Measurements from ENCODE around the gene CAPN2.
"Not testable (repeated sequence)": the region's sequence is repeated elsewhere in the genome, so short reads cannot be mapped to it uniquely, and the experiment has no call there.

The CAPN2 gene

DNA sequence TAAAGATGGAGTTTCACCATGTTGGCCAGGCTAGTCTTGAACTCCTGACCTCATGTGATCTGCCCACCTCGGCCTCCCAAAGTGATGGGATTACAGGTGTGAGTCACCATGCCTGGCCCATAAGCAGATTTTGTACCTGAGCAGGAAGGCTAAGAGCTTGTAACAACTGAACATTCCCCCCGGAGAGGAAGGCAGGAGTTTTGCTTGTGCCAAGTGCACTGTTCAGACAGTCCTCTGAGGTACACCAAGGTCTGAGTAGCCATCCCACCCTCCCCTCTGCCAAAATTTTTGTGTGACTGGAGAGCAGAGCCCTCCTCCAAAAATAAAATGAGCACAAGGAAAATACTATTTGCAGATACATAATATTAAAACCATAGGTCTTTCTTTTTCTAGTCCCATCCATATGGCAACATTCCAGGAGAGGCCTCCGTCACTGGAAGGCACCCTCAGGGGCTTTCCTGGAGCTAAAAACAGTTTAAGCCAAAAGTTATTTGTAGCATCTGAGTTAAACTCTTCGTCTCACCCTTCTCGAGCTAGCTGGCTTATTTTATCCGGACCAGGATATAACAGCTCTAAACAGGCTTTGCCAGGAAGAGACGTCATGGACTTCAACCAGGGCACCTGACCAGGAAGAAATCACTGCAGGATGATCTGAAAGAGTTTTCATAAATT is 27.2 kb downstream of the CAPN2 start:
- no peak for DNase-seq

DNA sequence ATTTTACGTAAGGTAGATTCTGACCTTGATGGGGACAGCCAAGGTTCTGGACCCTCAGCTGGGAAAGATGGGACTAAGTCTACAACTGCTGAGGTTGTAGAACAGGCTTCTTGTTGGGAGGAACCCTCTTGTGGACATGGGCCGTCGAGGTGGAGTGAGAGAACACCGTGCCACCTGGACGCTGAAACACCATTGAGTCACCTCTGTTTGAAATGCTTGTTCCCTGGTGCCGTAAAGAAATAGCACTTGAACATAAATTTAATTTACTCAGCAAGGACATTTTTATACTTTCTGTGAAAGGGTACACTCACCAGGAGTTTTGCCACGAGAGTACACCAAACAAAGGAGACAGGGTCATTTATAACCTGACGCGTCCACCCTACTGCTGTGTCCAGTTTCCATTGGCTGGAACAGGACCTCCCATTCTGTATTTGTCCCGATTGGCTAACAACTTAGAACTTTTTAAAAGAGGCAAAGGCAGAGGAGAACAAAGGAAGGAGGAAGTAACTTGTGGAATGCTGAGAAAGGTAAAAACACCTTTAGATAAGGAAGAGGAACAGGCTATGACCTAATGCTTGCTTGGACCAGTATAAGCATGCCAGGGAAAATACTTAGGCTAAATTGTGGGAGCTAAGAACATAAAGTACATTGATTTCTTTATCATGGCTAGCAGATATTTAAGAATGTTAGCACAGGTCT is 27.8 kb downstream of the CAPN2 start:
- DNase-seq: not testable (repeated sequence)

DNA sequence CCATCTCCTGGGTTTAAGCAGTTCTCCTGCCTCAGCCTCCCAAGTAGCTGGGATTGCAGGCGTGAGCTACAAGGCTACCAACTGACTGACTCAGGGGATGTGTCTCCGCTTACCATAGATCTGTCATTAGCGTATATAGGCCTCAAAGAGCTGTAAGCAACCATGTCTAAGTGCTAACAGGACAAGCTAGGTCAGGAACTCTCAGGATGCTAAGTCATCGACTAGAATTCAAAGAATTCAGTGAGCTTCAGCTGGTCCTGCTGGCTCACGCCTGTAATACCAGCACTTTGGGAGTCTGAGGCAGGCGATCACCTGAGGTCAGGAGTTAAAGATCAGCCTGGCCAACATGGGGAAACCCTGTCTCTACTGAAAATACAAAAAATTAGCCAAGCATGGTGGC is 29.5 kb downstream of the CAPN2 start:
- DNase-seq: no peak

DNA sequence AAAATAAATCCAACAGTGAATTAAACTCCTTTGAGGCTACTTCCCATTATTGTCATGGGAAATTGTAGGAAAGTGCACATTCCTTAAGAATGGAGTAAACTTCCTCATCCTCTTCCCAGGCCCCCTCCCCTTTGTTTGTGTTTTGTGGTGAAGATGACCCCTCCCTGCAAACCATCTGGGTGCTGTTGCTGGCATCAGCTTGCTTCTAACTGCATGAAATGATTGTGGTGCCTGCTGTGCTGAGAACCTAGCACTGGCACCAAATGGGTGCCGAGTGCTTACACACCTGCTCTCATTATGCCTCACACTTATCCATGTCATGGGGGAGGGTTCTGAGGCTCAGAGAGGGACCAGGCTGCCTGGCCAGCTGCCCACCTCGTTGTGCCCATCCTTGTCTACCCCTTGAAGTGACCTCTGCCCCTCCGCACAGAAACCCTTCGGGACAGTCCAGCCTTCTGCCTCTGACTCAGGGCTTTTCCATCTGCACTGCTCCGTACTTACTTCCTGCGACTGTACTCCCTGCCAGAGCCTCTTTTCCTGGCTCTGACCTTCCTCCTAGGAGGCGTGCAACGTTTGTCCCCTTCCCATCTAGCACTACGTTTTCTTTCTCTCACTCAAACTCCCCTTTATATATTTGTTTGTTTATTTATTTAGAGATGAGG is 30.6 kb downstream of the CAPN2 start:
- DNase-seq: peak; percentile 65

DNA sequence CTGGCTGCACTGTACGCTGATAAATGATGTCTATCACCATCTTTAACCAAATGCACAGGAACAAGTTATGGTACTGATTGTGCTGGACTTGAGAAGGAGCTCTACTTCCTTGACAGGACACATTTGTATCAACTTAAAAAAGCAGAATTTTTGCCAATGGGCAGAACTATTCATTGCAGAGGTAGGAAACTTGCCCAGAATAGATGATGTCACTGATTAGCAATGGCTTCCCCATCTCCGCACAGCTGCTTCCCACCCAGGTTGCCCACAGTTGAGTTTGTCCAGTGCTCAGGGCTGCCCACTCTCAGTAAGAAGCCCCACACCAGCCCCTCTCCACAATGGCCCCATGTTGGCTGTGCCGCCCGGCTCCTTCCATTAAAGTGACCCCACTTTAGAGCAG is 33.4 kb downstream of the CAPN2 start:
- DNase-seq: no peak

DNA sequence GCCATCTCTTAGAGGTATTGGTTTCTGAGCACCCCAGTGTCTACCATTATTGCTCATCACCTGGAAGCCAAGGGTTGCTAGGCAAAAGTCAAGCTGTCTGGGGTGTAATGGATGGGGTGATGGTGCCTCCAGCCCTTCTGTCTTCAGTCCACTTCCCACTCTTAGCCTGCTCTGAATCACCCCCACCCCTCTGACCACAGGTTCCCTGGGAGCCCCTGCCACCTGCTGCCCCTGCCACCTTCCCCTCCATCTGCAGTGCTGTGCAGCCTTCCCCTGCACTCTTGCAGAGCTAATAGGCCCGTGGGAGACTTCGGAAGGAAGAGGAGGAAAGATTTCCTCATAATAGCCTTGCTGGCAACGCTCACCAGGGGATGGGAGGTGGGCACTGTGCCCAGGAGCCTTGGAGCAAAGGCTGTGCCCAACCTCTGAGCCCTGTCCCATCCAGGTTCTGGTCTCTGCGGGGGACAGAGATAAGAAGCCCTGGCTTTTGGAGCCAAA is 35.5 kb downstream of the CAPN2 start:
- no peak for DNase-seq

DNA sequence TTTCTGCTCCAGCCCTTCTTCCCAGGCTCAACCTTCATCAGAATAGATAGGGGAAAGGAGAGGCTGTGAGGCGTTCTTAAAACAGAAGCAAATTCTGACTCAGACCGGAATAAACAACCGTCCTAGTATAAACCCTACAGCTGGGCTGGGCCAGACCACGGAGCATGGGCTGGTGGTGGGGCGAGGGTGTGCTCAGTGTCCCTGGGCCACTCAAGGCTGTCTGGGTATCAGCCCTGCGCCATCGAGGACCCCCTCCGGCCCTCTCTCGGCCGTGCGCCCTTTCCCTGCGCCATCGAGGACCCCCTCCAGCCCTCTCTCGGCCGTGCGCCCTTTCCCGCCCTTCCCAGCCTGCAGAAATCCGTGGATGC is 36.0 kb downstream of the CAPN2 start:
- DNase-seq: no peak

DNA sequence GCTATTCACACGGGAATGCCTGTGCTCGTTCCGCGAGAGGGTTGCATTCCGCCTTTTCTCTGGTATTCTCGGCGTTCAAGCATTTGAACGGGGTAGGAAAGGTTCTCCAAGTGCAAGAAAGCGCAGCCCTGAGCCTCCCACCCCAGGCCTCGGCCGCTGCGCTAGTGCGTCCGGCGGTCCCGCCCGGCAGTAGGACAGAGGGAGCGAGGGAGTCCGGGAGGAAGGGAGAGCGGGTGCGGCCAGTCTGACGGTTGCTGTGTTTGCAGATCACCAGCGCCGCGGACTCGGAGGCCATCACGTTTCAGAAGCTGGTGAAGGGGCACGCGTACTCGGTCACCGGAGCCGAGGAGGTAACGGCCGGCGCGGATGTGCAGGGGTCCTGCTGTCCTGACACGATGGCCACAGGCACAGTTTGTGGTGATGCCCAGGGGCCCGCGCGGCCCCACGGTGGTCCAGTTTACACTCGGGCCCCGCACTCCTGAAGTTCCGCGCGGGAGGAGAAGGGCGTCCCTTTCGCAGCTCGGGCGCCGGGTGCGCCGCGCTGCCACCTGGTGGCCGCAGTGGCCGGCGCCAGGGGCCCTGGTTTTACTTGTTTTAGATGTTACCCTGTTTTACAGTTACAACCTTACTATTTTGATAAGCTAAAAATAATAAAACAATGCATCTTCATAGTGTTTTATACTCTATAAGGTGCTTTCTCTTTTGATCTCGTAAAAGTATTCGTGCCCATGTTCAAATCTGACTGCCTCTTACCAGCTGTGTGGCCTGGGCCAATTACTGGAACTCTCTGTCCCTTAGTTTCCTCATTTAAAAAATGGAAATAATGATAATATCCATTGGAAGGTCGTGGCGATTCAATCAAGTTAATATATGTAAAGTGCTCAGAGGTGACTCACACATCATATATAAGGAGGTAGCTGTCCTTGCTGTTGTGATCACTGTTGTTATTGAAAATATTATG is 36.7 kb downstream of the CAPN2 start:
- peak; percentile 40 for DNase-seq

- DNase-seq: no peak
These were observed 38.6 kb downstream of the CAPN2 start for GRCh38 chr1:223750730-223751570.

- no peak for DNase-seq
These were observed 39.4 kb downstream of the CAPN2 start for GRCh38 chr1:223751696-223752095.

GRCh38 chr1:223752721-223753515 is 40.6 kb downstream of the CAPN2 start:
- DNase-seq: no peak

DNA sequence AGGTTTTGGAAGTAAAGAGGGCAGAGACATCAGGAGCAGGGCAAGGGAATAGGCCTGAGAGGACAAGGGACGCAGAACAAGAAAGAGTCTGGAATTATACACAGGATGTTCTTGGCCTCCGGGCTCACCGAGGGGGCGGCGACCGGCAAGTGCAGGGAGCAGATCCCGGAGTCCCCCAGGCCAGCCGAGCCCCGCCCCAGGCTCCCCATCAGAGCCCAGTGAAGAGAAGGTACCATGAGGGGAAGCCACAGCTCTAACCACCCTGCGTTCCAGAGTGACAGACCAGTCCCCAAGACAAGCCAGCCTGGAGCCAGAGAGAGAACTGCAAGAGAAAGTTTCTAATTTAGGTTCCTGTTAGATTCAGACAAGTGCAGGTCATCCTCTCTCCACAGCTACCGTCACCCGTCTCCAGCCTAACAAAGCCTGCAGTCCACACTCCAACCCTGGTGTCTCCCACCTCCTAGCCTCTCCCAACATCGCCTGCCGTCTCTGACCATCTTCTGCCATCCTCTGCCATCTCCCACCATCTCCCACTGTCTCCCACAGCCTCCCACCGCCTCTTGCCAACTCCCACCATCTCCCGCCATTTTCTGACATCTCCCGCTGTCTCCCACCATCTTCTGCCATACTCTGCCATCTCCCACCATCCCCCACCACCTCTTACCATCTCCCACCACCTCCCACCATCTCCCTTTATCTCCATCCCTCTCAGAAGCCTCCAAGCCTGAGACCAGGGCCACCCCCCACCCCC is 42.5 kb downstream of the CAPN2 start:
- DNase-seq: no peak

DNA sequence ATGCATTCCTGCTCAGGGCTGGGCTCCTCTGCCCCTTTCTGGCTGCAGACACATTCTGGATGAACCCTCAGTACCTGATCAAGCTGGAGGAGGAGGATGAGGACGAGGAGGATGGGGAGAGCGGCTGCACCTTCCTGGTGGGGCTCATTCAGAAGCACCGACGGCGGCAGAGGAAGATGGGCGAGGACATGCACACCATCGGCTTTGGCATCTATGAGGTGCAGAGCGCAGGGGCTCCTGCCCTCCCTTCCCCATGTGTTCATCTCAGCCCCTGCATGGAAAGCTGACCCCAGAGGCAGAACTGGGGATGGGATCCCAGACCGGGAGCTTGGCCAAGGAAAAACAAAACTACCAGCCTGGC is 43.1 kb downstream of the CAPN2 start:
- no peak for DNase-seq

DNA sequence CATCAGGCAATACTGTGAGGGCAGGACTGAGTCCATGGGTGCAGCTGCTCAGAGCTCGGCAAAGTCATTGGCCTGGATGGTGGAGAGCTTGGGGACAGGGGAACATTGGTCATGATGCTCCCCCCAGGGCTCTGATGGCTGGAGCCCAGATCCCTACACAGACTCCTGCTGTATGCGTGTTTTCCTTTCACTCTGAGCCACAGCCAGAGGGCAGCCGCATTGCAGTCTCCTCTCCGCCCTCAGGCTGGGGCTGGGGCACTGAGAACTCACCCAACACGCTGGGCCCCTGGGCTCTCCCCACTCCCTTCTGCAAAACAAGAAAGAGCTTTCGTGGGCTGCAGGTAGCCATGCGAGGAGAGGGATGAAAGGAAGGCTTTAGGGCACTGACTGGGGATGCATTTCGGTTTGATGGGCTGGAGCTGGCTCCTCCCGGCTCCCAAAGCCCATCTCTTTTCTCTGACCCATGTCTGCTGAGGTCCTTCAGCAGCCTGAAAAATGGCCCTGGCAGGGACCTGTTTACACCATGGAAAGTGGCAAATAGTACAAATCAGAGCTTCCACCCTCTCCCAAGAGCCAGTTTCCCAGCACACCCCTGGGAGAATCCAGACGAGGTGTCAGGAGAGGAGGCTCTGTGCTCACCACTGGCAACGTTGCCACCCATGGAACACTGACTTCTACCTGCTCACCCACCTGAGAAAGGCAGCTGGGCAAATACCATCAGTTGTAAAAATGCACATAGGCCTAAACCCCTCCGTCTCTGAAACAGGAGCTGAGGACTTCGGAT is 43.8 kb downstream of the CAPN2 start:
- no peak for DNase-seq

DNA sequence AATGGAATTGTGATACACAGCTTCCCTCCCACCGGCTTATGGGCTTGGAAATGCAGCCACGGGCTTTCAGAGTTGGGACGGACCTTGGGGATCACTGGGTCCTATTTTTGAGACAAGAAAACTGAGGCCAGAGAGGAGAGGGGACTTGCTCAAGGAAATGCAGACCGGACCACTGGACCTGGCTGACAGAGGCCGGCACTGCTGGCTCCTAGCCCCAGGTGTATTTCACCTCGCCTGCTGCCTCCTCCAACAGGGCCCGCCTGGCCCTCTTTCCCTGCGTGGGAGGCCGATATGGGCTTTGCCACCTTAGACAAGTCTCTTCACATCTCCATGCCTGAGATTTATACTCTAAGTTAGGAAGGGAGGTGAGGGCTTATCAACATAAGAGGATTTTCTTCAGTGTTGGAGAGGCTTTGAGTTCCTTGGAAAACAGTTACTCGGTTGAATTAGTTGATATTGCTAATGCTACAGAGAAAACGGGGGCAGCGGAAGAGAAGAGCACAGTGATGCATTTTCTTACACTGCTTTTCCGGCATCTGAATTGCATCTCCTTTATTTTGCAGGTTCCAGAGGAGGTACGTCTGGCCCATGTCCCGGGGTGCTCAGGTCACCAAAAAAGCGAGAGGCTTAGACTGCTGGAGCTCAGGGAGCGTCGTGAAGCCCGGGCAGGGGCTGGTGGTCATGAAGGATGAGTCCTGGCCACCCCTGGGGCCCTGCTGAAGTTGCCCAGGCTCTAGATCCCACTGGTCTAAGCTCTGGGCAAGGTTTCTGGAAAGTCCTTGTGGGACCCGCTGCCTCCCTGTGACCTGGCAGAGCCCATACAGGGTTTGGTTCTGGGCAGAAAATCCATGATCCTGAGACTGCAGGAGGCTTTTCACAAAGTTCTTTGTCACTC is 44.7 kb downstream of the CAPN2 start:
- no peak for DNase-seq

GRCh38 chr1:223758734-223759133 is 46.4 kb downstream of the CAPN2 start:
- DNase-seq: no peak

DNA sequence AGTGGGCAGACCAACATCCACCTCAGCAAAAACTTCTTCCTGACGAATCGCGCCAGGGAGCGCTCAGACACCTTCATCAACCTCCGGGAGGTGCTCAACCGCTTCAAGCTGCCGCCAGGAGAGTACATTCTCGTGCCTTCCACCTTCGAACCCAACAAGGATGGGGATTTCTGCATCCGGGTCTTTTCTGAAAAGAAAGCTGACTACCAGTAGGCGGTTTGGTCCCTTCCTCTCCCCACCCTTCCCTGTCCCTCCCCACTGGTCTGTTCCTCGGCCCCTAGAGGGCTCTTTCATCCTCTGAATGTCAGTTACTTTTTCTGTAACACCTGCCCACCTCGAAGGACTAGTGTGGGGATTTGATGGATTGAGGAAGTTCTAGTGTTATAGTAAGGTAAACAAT is 46.9 kb downstream of the CAPN2 start:
- DNase-seq: no peak

- no peak for DNase-seq
These were observed 48.5 kb downstream of the CAPN2 start for GRCh38 chr1:223760833-223761232.

DNA sequence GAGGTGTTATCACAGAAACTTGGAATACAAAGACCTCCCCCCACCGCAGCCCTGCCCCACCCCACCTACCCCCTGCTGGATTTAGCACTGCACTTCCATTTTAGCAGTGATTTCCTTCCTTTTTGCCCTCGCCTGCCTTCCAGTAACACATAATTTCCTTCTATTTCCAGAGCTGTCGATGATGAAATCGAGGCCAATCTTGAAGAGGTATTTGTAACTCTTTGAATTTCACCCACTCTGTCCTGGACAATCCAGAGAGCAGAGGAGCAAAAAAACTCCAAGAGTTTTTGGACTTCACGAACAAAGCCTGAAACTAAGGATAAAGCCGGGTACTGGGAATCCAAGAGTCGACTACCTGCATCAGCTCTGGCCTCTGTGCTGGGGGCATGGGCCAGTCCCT is 49.1 kb downstream of the CAPN2 start:
- DNase-seq: no peak
